GM20000 (cell line): ENCODE data around the gene RHNO1.

ENCODE experiments used
- DNase-seq: peaks from one replicate; pipeline ENCODE4 v3.0.0; 2012; ENCODE audit warnings: low spot score
- TF ChIP-seq, protein P1 (sequence below): IDR thresholded peaks from 2 replicates; pipeline ENCODE4 v1.5.1; 2012; ENCODE audit warnings: mild to moderate bottlenecking, control low read depth; ENCODE audit errors: extremely low read depth, missing control alignments

RHNO1 gene

DNA sequence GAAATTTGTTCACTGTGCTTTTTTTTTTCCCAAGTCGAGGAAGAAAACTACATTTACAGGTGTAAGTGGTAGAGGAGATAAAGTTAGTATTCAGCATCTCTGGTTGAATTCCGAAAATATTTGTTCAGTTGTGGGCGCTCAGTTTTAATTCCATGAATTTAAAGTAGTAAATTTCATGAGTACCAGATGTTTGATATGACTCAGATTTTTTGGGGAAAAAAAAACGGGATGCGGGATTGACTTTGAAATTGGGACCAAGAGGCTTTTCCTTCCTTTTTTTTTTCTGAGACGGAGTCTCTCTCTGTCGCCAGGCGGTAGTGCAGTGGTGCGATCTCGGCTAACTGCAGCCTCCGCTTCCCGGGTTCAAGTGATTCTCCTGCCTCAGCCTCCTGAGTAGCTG is 15.2 kb downstream of the RHNO1 start:
- TF ChIP-seq, protein P1, sequence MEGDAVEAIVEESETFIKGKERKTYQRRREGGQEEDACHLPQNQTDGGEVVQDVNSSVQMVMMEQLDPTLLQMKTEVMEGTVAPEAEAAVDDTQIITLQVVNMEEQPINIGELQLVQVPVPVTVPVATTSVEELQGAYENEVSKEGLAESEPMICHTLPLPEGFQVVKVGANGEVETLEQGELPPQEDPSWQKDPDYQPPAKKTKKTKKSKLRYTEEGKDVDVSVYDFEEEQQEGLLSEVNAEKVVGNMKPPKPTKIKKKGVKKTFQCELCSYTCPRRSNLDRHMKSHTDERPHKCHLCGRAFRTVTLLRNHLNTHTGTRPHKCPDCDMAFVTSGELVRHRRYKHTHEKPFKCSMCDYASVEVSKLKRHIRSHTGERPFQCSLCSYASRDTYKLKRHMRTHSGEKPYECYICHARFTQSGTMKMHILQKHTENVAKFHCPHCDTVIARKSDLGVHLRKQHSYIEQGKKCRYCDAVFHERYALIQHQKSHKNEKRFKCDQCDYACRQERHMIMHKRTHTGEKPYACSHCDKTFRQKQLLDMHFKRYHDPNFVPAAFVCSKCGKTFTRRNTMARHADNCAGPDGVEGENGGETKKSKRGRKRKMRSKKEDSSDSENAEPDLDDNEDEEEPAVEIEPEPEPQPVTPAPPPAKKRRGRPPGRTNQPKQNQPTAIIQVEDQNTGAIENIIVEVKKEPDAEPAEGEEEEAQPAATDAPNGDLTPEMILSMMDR = no peak
- no peak for DNase-seq

DNA sequence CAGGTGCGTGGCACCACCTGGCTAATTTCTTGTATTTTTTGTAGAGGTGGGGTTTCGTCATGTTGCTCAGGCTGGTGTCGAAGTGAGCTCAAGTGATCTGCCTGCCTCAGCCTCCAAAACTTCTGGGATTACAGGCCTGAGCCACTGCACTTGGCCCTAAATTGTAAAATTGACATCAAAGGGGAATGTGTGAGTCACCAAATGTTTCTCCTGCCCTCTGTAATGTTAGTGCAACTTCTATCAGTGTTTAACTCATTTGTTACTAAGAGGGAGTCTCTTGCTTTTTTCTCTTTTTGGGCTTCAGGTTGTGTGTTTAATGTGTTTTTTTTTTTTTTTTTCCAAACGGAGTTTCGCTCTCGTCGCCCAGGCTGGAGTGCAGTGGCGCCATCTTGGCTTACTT is 16.0 kb downstream of the RHNO1 start:
- TF ChIP-seq, protein P1 = no peak
- DNase-seq = no peak

DNA sequence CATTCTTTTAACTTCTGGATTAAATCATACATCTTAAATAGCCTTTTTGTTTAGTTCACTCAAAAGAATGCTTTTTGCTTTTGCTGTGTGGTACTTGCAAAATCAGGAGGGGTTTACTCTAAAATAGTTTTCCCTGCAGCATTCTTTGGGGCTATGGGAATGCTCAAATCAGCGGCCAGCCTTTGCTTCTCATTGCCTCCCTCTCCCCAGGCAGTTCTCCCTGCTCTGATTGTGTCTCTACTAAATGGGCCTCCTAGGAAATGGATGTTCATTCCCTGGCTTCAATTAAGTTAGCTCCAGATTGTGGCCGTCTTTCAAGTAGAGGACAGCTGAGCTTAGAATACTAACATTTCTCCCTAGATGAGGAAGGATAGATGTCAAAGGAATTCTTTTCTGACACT is 18.0 kb downstream of the RHNO1 start:
- DNase-seq = no peak
- TF ChIP-seq, protein P1 = no peak

DNA sequence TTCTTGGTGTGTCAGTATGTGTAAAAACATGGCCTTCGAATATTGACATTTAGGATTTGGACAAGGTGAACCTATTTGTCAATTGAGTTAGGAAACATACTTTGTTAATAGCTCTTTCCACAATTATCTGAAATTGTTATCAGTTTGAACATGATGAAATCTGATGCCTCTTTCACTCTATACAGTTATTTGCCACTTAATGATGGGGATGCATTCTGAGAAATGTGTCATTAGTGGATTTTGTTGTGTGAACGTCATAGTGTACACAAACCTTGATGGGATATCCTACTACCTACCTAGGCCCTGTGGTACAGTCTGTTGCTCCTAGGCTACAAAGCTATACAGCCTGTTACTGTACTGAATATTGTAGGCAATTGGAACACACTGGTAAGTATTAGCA is 18.5 kb downstream of the RHNO1 start:
- TF ChIP-seq, protein P1 = no peak
- no peak for DNase-seq

DNA sequence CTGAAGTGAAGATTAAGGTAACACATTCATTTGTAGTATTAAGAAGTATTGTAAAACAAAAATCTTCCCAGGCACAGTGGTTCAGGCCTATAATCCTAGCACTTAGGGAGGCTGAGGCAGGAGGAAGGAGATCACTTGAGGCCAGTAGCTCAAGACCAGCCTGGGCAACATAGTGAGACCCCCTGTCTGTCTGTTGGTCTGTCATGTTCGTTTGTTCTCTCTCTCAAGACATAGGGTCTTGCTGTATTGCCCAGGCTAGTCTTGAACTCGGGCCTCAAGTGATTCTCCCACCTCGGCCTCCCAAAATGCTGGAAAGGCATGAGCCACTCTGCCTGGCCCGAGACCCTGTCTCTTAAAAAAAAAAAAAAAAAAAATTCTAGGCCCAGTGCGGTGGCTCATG is 20.4 kb downstream of the RHNO1 start:
- TF ChIP-seq, protein P1 = no peak
- no peak for DNase-seq

DNA sequence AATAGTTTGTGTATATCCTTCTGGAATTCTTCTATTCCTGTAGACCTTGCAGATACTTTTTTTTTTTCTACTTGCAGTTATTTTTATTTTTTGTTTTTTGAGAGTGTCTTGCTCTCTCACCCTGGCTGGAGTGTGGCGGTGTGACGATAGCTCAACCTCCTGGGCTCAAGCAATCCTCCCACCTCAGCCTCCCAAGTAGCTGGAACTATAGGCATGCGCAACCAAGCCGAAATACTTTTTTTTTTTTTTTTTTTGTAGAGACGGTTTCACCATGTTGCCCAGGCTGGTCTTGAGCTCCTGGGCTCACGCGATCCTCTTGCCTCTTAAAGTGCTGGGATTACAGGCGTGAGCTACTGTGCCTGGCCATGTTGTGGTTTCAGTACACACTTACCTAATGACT is 23.6 kb downstream of the RHNO1 start:
- TF ChIP-seq, protein P1 = no peak

DNA sequence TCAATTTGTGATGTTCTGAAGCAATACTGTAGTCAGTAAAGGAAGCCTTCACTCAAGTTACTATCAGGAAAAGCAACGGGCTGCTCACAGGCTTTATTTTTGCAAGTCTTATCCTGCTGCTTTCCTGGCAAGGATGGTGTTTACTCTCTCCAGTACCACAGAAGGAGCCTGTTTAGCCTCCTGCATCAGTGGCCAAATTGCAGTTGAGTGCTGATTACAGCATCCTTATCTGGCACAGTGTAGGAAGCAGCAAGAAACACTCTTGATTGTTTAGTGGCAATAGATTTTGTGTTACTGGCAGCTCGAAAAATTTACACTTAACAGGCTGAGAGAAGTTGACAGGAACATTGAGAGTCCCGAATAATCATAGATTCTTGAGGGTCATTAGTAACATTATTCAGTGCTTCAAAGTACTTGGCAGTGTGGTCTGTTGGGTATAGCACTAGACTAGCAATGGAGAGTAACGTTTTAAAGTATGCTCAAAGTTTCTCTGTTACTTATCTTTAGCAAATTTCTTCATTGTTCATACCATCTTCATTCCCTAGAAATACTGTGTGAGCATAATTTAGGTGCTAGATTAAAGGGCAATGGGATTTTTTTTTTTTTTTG is 25.4 kb downstream of the RHNO1 start:
- DNase-seq = no peak
- TF ChIP-seq, protein P1 = no peak

More for the DNA sequence above, 23.6 kb downstream of the RHNO1 start:
- no peak for DNase-seq
